HG03520 (cell line): ENCODE results near the gene PDIA4.

Experiments used
- ATAC-seq: cut with Tn5 transposase; IDR thresholded peaks from one replicate; pipeline ENCODE4 v1.9.1; 2021; ENCODE audit warnings: mild to moderate bottlenecking, moderate library complexity; ENCODE audit not compliant: unreplicated experiment

PDIA4 gene

GRCh38 chr7:148975896-148976295 is 52.4 kb downstream of the PDIA4 start:
- ATAC-seq = no peak

GRCh38 chr7:148973256-148973655 is 55.0 kb downstream of the PDIA4 start:
- ATAC-seq = no peak

- ATAC-seq = no peak
These were observed 55.9 kb downstream of the PDIA4 start for GRCh38 chr7:148972375-148972774.

GRCh38 chr7:148967602-148968001 is 60.7 kb downstream of the PDIA4 start:
- no peak for ATAC-seq

- peak; percentile 3 for ATAC-seq
These were observed 61.3 kb downstream of the PDIA4 start for GRCh38 chr7:148967032-148967372.

- ATAC-seq = no peak
These were observed 63.6 kb downstream of the PDIA4 start for GRCh38 chr7:148964483-148965267.

GRCh38 chr7:148963583-148964482 is 64.5 kb downstream of the PDIA4 start:
- no peak for ATAC-seq

- peak; percentile 67 for ATAC-seq
These were observed 65.3 kb downstream of the PDIA4 start for GRCh38 chr7:148962823-148963582.

GRCh38 chr7:148962440-148962822 is 65.9 kb downstream of the PDIA4 start:
- ATAC-seq = no peak

- ATAC-seq = no peak
These were observed 68.6 kb downstream of the PDIA4 start for GRCh38 chr7:148959726-148960125.

GRCh38 chr7:148958061-148958460 is 70.2 kb downstream of the PDIA4 start:
- ATAC-seq = no peak

- ATAC-seq = no peak
These were observed 73.5 kb downstream of the PDIA4 start for GRCh38 chr7:148954766-148955165.

GRCh38 chr7:148953676-148954075 is 74.6 kb downstream of the PDIA4 start:
- no peak for ATAC-seq
